Left lung (tissue), 10 donors: ENCODE data around the gene OPALIN. TPM values are rescaled to one million over a fixed set of nuclear protein-coding genes. Genes with fewer than 3 reads are reported as not detected.

Experiments
- ATAC-seq: fragments of 200-7000 bp; cut with Tn5 transposase; one replicate; pipeline ENCODE4 v1.9.1; 2020; ENCODE audit warnings: moderate library complexity
- DNase-seq, 4 donors: peaks; one replicate each; pipeline ENCODE4 v3.0.0-alpha.2; 2013 to 2020
- H3K27ac ChIP-seq, 2 donors: fragments of 200-600 bp; sonication (generic) in 1 of 2; one replicate each; pipeline versions ENCODE4 v1.5.0 to v1.8.0; 2020 to 2021
- H3K27me3 ChIP-seq, 2 donors: fragments of 200-600 bp; sonication (generic) in 1 of 2; one replicate each; pipeline versions ENCODE4 v1.5.0 to v1.8.0; 2020 to 2021
- H3K36me3 ChIP-seq, 2 donors: fragments of 200-600 bp; sonication (generic) in 1 of 2; one replicate each; pipeline versions ENCODE4 v1.5.0 to v1.8.0; 2020 to 2021
- H3K4me1 ChIP-seq, 2 donors: fragments of 200-600 bp; one replicate each; pipeline ENCODE4 v1.8.0; 2021
- H3K4me3 ChIP-seq, 2 donors: fragments of 200-600 bp; sonication (generic) in 1 of 2; one replicate each; pipeline versions ENCODE4 v1.5.0 to v1.8.0; 2020 to 2021; ENCODE audit warnings: mild to moderate bottlenecking in 1 of 2
- H3K9me3 ChIP-seq, 2 donors: fragments of 200-600 bp; sonication (generic) in 1 of 2; one replicate each; pipeline versions ENCODE4 v1.5.0 to v1.8.0; 2020 to 2021
- intact Hi-C, 2 donors: fragments of 100-400 bp; cut with DNase I; formaldehyde crosslinking; loops; one replicate each; pipeline versions ENCODE4 v1.11.2 to v1.14.2; 2022
- polyA plus RNA-seq, 6 donors: library from polyadenylated mRNA; unstranded; fragments of 120-200 nt; gene quantifications; one replicate each; pipeline ENCODE4 v1.2.1, GENCODE V29; 2013; ENCODE audit not compliant: insufficient read length in 6 of 6
- total RNA-seq, 2 donors: library from RNA; stranded (reverse); fragmentation: NEBNext Ultra II Directional; extraction: Animal tissue kit (Norgen Biotek cat#: 25700); gene quantifications; one replicate each; pipeline ENCODE4 v1.2.1, GENCODE V29; 2021
- TF ChIP-seq, protein P1 (sequence below), 2 donors: fragments of 200-600 bp; sonication (generic) in 1 of 2; IDR thresholded peaks; one replicate each; pipeline versions ENCODE4 v1.5.0 to v1.8.0; 2021; ENCODE audit warnings: antibody characterized with exemption in 2 of 2
- donor health status: DM: no; HTN: yes; CAD: no.
- donor health status: DM: no; HTN: no; CAD: no.

Gene OPALIN
- total and polyA plus RNA-seq, 8 donors: not detected

GRCh38 chr10:96390460-96390864 is 31.7 kb upstream of the OPALIN start:
- Histone ChIP-seq H3K36me3 (no peaks in the 10 kb centered on the region), H3K27me3 (peaks cover 0 to 12% of the 10 kb centered on the region in 2 donors), H3K9me3 (no peaks in the 10 kb centered on the region), H3K4me1 (no peaks in the 10 kb centered on the region), H3K27ac (no peak overlapping the region), H3K4me3 (no peak overlapping the region)
- intact Hi-C loops: no loop called here
- TF ChIP-seq, protein P1, sequence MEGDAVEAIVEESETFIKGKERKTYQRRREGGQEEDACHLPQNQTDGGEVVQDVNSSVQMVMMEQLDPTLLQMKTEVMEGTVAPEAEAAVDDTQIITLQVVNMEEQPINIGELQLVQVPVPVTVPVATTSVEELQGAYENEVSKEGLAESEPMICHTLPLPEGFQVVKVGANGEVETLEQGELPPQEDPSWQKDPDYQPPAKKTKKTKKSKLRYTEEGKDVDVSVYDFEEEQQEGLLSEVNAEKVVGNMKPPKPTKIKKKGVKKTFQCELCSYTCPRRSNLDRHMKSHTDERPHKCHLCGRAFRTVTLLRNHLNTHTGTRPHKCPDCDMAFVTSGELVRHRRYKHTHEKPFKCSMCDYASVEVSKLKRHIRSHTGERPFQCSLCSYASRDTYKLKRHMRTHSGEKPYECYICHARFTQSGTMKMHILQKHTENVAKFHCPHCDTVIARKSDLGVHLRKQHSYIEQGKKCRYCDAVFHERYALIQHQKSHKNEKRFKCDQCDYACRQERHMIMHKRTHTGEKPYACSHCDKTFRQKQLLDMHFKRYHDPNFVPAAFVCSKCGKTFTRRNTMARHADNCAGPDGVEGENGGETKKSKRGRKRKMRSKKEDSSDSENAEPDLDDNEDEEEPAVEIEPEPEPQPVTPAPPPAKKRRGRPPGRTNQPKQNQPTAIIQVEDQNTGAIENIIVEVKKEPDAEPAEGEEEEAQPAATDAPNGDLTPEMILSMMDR (IDR thresholded peaks at IDR 0.05): no peak
- ATAC-seq (no peak), DNase-seq (no peak)

GRCh38 chr10:96389785-96390184 is 31.0 kb upstream of the OPALIN start:
- H3K27me3 ChIP-seq: peaks cover 0 to 5% of the 10 kb centered on the region in 2 donors
- no peaks in the 10 kb centered on the region for H3K36me3 ChIP-seq
- no peaks in the 10 kb centered on the region for H3K9me3 ChIP-seq
- no peak overlapping the region for H3K4me3 ChIP-seq
- intact Hi-C loops: no loop called here
- no peak overlapping the region for H3K27ac ChIP-seq
- TF ChIP-seq, protein P1 (IDR thresholded peaks at IDR 0.05): no peak
- DNase-seq (no peak), ATAC-seq (no peak)
- no peaks in the 10 kb centered on the region for H3K4me1 ChIP-seq

DNA sequence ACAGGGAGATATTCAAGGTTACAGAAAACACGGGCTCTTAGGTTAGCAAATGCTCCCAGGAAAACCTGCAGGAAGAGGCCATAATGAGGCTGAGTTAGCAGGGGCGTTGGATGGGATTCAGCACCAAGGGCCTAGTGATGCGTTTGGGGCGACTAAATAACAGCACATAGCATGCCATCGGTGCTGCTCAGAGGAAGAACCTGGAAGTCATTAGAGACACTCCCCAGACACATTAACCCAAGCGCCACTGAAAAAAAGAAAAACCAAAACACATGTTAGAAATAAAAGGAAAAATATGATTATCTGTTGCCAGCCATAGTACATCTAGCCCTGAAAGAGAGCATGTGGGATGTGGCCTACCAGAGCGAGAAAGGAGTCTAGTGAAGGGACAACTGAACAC is 28.8 kb upstream of the OPALIN start:
- no peak for ATAC-seq
- intact Hi-C loops: no loop called here

GRCh38 chr10:96387161-96387560 is 28.4 kb upstream of the OPALIN start:
- H3K27me3 ChIP-seq: peaks cover 0 to 12% of the 10 kb centered on the region in 2 donors
- no peak overlapping the region for H3K4me3 ChIP-seq
- intact Hi-C loops: no loop called here
- H3K27ac ChIP-seq: no peak overlapping the region
- TF ChIP-seq, protein P1 (IDR thresholded peaks at IDR 0.05): no peak
- no peaks in the 10 kb centered on the region for H3K9me3 ChIP-seq
- ATAC-seq (no peak), DNase-seq (no peak)
- no peaks in the 10 kb centered on the region for H3K4me1 ChIP-seq
- H3K36me3 ChIP-seq: no peaks in the 10 kb centered on the region

More for the DNA sequence above, 28.8 kb upstream of the OPALIN start:
- peaks cover 0 to 12% of the 10 kb centered on the region in 2 donors for H3K27me3 ChIP-seq
- TF ChIP-seq, protein P1 (IDR thresholded peaks at IDR 0.05): no peak
- H3K4me3 ChIP-seq: no peak overlapping the region
- H3K27ac ChIP-seq: no peak overlapping the region
- no peaks in the 10 kb centered on the region for H3K4me1 ChIP-seq
- DNase-seq: no peak
- no peaks in the 10 kb centered on the region for H3K36me3 ChIP-seq
- H3K9me3 ChIP-seq: no peaks in the 10 kb centered on the region

DNA sequence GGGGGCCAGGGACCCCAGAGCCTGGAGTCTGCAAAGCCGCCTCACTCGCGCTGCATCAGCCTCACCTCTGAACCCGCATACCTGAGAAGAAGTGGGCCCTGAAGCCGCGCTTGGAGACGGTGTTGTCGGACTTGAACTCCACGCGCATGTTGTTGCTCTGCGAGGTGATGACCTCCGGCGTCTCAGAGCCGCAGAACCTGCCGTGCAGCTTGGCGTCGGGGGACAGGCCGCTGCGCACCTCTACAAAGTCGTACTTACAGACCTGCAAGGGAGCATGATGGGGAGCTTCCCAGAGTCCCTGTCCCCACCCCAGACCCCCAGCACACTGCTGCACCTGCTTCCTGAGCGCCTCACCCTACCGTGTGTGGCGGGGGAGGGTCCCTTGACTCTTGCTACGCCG is 25.7 kb upstream of the OPALIN start:
- Histone ChIP-seq H3K36me3 (no peaks in the 10 kb centered on the region), H3K27me3 (peaks cover 0 to 12% of the 10 kb centered on the region in 2 donors), H3K9me3 (no peaks in the 10 kb centered on the region), H3K27ac (no peak overlapping the region), H3K4me1 (peaks cover 0 to 9% of the 10 kb centered on the region in 2 donors), H3K4me3 (no peak overlapping the region)
- ATAC-seq (no peak), DNase-seq (peak in 1 of 4 donors; percentile 13)
- intact Hi-C loops: no loop called here
- TF ChIP-seq, protein P1 (IDR thresholded peaks at IDR 0.05): no peak
